Stimulated activated CD8-positive, alpha-beta memory T cell treated with anti-CD3 and anti-CD28 coated beads, Interleukin-15, amount 100 ng/mL, for 1 hour (primary cell): ENCODE data around the gene USP54.

ENCODE experiments used
- DNase-seq: peaks from one replicate; pipeline ENCODE4 v3.0.0-alpha.2; 2020; ENCODE audit warnings: low read depth

The USP54 gene

GRCh38 chr10:73529089-73529832 lies 61.9 kb downstream of the USP54 start:
- DNase-seq = peak; percentile 9

- DNase-seq = no peak
These were observed 68.9 kb downstream of the USP54 start for GRCh38 chr10:73522263-73522662.

GRCh38 chr10:73519336-73519735 lies 71.8 kb downstream of the USP54 start:
- DNase-seq = no peak

DNA sequence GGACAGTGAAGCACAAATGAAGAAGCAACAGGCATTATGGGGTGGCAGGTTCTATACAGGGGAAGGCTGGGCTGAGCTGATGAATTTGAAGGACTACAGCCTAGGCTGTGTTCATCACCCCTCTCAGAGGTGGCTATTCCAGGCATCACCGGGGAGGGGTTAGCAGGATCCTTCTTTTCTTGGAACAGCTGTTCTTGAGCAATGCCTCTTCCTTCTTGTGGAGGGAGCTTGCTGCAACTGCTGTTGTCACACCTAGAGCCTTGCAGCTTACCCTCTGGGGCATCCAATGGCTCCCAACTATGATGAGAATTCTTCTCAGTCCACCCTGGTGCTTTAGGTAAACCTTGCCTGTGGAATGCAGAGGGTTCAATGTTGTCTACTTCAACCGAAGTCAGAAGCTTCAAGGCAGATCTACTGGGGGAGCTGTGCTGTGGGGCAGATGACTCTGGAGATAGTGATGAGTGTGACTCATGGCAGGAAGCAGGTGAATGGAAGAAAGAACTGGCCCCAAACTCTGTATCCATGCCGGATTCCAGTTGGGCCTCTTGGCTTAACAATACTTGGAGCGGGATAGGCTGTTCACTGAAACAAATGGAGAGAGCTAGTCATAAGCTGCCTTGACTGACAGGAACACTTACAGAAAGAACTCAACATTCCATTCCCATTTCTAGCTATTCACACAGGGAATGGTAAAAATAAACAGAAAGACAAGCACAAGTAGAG lies 73.8 kb downstream of the USP54 start:
- no peak for DNase-seq

DNA sequence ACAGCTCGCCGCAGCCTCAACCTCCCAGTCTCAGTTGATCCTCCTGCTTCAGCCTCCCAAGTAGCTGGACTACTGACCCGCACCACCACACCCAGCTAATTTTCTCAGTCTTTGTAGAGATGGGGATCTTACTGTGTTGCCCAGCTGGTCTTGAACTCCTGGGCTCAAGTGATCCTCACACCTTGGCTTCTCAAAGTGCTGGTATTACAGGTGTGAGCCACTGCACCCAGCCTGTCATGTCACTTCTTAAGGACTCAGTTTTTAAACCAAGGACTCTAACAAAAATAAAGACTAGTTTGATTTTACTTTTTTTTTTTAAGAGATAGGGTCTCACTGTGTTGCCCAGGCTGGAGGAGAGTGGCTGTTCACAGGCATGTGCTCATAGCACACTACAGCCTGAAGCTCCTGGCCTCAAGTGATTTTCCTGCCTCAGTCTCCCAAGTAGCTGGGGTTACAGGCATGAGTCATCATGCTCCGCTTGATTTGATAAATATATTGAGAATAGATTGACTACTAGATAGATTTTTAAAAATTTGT lies 78.9 kb downstream of the USP54 start:
- no peak for DNase-seq

DNA sequence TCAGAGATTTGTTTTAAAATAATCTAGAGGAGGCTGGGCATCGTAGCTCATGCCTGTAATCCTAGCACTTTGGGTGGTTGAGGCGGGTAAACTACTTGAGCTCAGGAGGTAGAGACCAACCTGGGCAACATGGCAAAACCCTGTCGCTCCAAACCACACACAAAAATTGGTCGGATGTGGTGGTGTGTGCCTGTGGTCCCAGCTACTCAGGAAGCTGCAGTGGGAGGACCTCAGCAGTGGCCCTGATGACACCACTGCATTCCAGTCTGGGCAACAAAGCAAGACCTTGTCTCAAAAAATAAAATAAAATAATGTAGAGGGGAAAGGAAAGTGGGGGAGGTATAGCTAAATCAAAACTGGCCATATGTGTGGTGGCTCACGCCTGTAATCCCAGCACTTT lies 81.4 kb downstream of the USP54 start:
- no peak for DNase-seq

DNA sequence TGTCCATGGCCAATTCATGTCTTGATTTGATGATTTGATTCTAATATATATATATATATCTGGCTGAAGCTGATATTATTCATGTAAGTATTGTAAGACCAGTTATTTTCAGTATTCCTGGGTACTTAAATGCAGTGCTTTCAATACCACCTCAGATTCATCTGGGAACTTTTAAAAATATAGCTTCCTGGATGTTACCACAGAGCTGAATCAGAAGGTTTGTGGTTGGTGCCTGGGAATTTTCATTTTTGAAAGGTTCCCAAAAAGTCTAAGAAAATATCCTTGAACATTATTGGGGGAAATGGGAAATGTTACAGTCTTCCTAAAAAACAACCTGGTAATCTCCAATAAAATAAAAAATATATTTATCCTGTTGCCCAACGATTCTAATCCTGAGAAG lies 84.7 kb downstream of the USP54 start:
- no peak for DNase-seq

DNA sequence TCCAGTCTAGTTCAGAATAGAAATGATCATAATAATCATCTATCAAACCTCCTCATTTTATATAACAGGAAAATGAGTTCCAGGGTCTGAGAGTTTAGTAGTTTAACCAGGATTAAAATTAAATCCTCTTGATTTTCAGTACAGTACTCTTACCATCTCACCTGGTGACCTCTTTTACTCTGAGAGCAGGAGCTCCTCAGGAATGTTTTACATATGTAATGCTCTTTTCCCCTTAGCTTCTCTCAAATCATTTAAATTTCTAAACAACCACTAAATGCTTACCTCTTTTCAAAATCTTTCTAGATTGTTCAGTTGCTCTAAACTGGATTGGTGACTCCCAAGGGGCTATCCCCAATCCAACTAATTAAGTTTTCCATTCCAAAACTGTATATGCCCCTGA lies 85.1 kb downstream of the USP54 start:
- no peak for DNase-seq

DNA sequence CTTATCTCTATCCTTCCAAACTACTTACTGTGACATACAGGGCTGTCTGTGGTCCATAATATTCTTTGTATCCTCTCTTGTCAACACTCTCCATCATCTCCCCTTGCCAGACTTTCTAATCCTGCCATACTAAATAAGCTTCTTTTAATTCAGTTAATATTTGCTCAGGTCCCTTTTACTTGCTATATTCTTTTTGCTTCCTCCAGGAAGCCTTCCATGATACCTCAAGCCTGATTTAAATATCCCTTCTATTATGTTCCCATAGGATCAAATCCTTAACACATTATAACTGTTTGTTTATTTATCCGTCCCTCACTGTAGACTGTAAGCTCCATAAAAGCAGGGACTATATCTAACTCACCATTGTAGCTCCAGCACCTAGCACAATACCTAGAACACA lies 88.1 kb downstream of the USP54 start:
- DNase-seq = no peak

DNA sequence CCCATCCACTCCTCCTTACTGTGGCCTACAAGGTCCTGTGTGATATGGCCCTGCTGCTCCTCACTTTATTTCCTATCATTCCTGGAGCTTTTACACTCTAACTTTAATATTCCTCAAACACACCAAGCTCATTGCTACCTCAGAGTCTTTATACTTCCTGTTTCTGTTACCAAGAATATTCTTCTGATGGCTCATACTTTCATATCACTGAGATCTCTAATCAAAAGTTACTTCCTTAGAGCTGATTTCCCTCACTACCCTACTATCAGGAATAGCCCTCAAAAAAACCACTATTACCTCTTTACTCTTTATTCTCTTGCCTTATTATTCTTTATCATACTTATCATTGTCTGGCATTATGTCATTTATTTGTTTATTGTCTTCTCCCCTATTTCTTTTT lies 89.5 kb downstream of the USP54 start:
- DNase-seq = no peak

DNA sequence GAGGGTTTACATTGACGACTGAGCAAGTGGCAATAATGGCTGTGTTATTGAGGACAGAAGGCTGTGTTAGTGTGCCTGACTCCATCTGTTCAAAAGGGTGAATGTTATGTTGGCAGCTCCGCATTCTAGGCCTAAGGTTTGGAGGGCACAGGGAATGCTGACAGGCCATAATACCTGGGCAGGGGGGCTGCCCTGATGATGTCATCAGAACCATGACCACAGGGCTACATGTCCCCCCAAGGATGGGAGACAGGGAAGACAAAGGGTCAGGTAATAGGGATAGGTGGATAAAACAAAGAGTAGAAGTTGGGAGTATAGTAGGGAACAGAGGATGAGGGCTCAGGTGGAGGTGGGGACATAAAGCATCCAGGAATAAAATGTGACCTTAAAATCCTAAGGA lies 93.5 kb downstream of the USP54 start:
- no peak for DNase-seq

GRCh38 chr10:73495884-73496674 lies 95.1 kb downstream of the USP54 start, which contains the start of gene PPP3CB:
Gene PPP3CB, minus strand, starts transcription at chr10:73496024. Its CDS starts 135 bp downstream, at chr10:73495889.
- DNase-seq = peak; percentile 80

DNA sequence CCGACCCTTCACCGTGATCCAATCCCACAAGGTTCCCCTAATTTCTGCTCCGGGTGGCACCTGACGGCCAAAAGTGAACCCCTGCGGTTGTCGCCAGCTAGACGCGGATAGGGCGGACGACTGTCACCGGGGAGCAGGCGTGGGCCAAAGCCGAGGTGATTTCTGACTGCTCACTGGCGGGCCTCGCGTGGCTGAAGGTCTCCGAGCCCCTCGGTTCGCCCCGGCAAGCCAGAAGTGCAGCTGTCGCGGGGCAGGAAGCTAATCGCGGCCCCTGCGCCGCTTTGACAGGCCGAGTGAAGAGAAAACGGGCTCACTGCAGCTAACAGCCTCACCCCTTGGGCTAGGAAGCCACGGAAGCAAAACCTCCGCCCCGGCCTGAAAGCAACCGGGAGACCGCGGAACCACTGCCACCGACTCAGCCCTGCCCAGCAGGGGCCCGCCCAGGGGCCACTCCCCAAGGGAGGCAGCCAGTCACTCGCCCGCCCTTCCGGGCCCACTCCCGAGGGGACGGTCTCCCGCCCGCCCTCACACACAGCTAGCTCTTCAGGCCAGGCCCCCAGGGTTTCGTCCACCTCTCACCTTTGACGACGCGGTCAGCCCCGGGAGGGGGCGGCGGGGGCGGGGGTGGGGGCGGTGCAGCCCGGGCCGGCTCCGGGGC lies 95.8 kb downstream of the USP54 start:
- peak; percentile 63 for DNase-seq

DNA sequence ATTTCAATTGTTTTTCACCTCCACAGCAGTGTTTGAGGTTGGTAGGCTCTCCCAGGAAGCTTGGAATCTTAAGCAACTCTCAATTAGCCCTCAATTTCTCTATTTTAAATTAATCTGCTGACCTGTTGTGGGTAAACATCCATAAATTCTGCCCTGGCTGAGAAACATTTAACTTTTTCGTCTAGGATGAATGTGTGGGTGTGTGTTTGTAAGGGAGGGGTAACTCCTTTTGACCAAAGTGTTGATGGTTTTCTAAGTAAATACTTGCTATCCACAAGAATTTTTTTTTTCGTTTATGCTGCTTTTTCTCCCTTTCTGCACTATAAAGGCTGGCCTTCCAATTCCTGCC lies 96.3 kb downstream of the USP54 start:
- DNase-seq = no peak

- DNase-seq = no peak
These were observed 96.9 kb downstream of the USP54 start for GRCh38 chr10:73494213-73494612.

- no peak for DNase-seq
These were observed 97.4 kb downstream of the USP54 start for GRCh38 chr10:73493781-73494180.

GRCh38 chr10:73486601-73487000 lies 104.5 kb downstream of the USP54 start:
- DNase-seq = no peak

DNA sequence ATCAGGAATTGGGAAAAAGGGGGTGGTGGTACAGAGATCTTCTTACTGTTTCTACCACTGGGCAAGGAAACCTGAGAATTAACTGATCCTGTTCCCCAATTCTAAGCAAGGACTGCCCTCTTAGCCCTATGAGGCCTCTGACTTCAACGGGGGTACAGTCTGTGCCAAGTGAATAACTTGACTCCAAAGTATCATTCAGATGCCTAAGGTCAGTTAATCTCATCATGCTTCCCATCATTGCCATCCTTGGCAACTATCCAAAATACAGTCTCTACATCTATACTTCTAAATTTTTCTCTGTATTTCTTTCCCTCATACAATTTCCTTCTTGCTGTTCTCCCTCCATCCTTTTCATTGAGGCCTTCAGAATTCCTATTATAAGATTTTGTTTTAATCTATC lies 105.8 kb downstream of the USP54 start:
- no peak for DNase-seq

GRCh38 chr10:73480158-73480557 lies 111.0 kb downstream of the USP54 start:
- DNase-seq = no peak

GRCh38 chr10:73478636-73479035 lies 112.5 kb downstream of the USP54 start:
- no peak for DNase-seq

DNA sequence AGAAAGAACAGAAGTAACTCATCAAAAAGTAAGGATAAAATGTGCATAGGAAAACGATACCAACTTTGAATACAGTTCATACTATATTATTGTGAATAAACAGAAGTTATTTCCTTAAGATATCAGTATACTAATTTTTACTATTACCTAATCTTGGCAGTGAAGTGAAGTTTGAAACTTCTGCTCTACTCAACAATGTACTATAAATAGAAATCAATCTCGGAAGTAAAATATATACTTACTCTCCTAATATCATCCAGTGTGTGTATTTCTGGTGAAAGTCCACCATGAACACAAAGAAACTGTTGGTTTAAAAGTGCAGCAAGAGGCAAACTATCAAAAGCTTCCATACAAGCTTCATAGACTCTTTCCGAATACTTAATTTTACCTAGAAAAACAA lies 119.9 kb downstream of the USP54 start:
- DNase-seq = no peak

GRCh38 chr10:73469579-73469978 lies 121.6 kb downstream of the USP54 start:
- no peak for DNase-seq
